ENCODE measurements around the gene P2RY8. TPM values are rescaled to one million over a fixed set of nuclear protein-coding genes. Genes with fewer than 3 reads are reported as not detected.
A peak's percentile ranks its signal among the peaks of the same experiment; 100 is the strongest.
"Not testable (repeated sequence)": the region's sequence is repeated elsewhere in the genome, so short reads cannot be mapped to it uniquely, and the experiment has no call there.

The P2RY8 gene
- total and polyA plus RNA-seq, 3 experiments from 2014 or later: 47.1 to 302 (median 50.1) TPM

DNA sequence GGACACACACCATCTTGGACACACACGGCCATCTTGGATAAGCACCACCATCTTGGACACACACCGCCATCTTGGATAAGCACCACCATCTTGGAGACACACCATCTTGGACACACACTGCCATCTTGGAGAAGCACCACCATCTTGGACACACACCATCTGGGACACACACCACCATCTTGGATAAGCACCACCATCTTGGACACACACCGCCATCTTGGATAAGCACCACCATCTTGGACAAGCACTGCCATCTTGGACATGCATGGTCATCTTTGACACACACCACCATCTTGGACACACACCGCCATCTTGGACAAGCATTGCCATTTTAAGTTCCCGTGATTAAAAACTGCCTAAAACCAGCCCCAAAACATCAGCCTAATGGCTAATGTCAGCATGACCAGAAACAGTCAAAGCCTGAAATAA is 88.4 kb downstream of the P2RY8 start:
- H3K4me1 ChIP-seq (ENCODE audit: insufficient read depth, low read length): peaks cover 27% of the 10 kb centered on the region
- peaks cover 3 to 21% (median 11%) of the 10 kb centered on the region in 5 donors for H3K9me3 Mint-ChIP-seq
- H3K4me1 Mint-ChIP-seq: peaks cover 18 to 46% (median 27%) of the 10 kb centered on the region in 3 donors
- H3K27me3 Mint-ChIP-seq; H3K9me3 ChIP-seq (ENCODE audit: low read length); H3K36me3 ChIP-seq (ENCODE audit: insufficient read depth, low read length); H3K27ac ChIP-seq (ENCODE audit: low read depth, low read length); CTCF ChIA-PET; H3K4me3 ChIP-seq (ENCODE audit: low read length); POLR2A ChIA-PET; H3K27me3 ChIP-seq (ENCODE audit: insufficient read depth, low read length, poor library complexity, severe bottlenecking): not testable (repeated sequence)
- peak overlapping the region in 3 of 8 donors; percentile 19 to 69 (median 37) for H3K27ac Mint-ChIP-seq
- peak in 1 of 5 donors; percentile 46 for DNase-seq
- peaks cover 13 to 41% (median 32%) of the 10 kb centered on the region in 3 donors for H3K36me3 Mint-ChIP-seq
- H3K4me3 Mint-ChIP-seq: peak overlapping the region in 2 of 7 donors; percentile 18 to 47

DNA sequence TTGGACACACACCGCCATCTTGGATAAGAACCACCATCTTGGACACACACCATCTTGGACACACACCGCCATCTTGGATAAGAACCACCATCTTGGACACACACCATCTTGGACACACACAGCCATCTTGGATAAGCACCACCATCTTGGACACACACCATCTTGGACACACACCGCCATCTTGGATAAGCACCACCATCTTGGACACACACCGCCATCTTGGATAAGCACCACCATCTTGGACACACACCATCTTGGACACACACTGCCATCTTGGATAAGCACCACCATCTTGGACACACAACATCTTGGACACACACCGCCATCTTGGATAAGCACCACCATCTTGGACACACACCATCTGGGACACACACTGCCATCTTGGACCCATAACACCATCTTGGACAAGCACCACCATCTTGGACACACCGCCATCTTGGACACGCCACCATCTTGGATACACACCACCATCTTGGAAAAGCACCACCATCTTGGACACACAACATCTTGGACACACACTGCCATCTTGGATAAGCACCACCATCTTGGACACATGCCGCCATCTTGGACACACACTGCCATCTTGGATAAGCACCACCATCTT is 88.9 kb downstream of the P2RY8 start:
- H3K9me3 ChIP-seq (ENCODE audit: low read length); H3K27me3 Mint-ChIP-seq; POLR2A ChIA-PET; H3K27me3 ChIP-seq (ENCODE audit: insufficient read depth, low read length, poor library complexity, severe bottlenecking); H3K36me3 ChIP-seq (ENCODE audit: insufficient read depth, low read length); CTCF ChIA-PET; H3K27ac ChIP-seq (ENCODE audit: low read depth, low read length); H3K4me3 ChIP-seq (ENCODE audit: low read length): not testable (repeated sequence)
- Mint-ChIP-seq H3K27ac (peak overlapping the region in 3 of 8 donors; percentile 19 to 82 (median 66)), H3K4me3 (peak overlapping the region in 1 of 7 donors; percentile 47), H3K9me3 (peaks cover 3 to 21% (median 11%) of the 10 kb centered on the region in 5 donors), H3K4me1 (peaks cover 18 to 45% (median 26%) of the 10 kb centered on the region in 3 donors), H3K36me3 (peaks cover 13 to 42% (median 32%) of the 10 kb centered on the region in 3 donors)
- H3K4me1 ChIP-seq (ENCODE audit: insufficient read depth, low read length): peaks cover 27% of the 10 kb centered on the region
- DNase-seq: peak in 1 of 5 donors; percentile 45

DNA sequence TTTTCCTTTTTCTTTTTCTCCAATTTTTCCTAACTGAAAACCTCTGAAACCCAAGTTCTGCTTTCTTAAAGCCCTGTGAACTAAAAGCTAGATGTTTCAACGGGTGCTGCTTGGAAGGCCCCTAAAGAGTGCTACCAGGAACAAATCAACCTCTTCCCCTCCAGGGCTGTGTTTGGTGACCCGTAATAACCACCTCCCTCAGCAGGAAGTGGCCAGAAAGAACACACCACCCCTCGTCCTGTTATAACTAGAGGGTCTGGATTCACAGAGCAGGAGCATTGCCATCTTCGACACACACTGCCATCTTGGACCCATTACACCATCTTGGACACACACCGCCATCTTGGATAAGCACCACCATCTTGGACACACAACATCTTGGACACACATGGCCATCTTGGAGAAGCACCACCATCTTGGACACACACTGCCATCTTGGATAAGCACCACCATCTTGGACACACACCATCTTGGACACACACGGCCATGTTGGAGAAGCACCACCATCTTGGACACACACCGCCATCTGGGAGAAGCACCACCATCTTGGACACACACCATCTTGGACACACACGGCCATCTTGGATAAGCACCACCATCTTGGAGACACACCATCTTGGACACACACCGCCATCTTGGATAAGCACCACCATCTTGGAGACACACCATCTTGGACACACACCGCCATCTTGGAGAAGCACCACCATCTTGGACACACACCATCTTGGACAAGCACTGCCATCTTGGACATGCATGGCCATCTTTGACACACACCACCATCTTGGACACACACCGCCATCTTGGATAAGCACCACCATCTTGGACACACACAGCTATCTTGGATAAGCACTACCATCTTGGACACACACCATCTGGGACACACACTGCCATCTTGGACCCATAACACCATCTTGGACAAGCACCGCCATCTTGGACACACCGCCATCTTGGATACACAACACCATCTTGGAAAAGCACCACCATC is 89.7 kb downstream of the P2RY8 start:
- DNase-seq: peak in 1 of 5 donors; percentile 53
- H3K27me3 Mint-ChIP-seq; H3K4me3 ChIP-seq (ENCODE audit: low read length); CTCF ChIA-PET; H3K27ac ChIP-seq (ENCODE audit: low read depth, low read length); H3K36me3 ChIP-seq (ENCODE audit: insufficient read depth, low read length); H3K27me3 ChIP-seq (ENCODE audit: insufficient read depth, low read length, poor library complexity, severe bottlenecking); POLR2A ChIA-PET; H3K9me3 ChIP-seq (ENCODE audit: low read length): not testable (repeated sequence)
- peaks cover 15 to 41% (median 20%) of the 10 kb centered on the region in 3 donors for H3K4me1 Mint-ChIP-seq
- H3K4me1 ChIP-seq (ENCODE audit: insufficient read depth, low read length): peaks cover 26% of the 10 kb centered on the region
- H3K36me3 Mint-ChIP-seq: peaks cover 16 to 42% (median 34%) of the 10 kb centered on the region in 3 donors
- H3K9me3 Mint-ChIP-seq: peaks cover 3 to 21% (median 8%) of the 10 kb centered on the region in 5 donors
- peak overlapping the region in 2 of 7 donors; percentile 39 to 54 for H3K4me3 Mint-ChIP-seq
- peak overlapping the region in 4 of 8 donors; percentile 22 to 74 (median 45) for H3K27ac Mint-ChIP-seq

DNA sequence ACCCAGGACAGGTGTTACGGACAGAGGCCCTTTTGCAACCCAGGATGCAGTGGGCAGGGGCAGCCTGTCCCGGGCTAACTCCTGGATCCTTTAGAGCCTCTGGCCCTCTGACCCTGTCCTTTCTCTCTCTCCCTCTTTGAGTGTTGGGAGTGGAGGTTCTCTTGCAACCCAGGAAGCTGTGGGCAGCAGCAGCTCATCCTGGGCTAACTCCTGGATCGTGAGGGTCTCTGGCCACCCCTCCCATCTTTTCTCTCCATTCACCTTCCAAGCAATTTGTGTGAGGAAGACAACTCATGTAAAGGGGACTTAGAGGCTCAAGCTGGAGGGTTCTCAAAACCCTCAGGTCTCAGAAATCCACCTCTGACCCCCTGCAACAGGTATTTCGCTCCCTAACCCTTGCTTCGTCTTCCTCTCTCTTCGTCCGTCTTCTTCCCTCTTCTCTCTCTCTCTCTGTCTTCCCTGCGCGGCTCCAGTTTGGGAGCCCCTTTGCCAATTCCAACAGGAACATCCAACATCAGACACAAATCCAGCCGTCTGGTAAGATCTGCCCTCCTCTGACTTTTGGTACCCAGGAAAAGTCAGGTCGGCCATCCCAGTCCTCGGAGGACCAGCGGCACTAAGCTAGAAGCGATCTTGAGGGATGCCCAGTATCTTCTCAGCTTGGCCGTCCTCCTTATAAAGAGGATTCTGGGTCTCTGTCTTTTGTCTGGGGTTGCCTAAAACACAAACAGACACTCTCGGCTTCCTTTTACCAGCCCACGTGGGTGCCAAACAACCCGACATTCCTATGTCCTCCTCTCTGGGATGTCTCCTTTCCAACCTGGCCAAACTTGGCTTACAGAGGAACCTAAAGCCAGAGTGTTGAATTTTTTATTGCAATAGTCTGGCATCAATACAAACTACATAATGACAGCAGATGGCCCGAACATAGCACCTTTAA is 92.2 kb downstream of the P2RY8 start:
- Histone ChIP-seq H3K4me1 (ENCODE audit: insufficient read depth, low read length) (peaks cover 2% of the 10 kb centered on the region), H3K36me3 (ENCODE audit: insufficient read depth, low read length) (peaks cover 5% of the 10 kb centered on the region), H3K27ac (ENCODE audit: low read depth, low read length) (no peak overlapping the region), H3K4me3 (ENCODE audit: low read length) (no peak overlapping the region), H3K9me3 (ENCODE audit: low read length) (no peaks in the 10 kb centered on the region), H3K27me3 (ENCODE audit: insufficient read depth, low read length, poor library complexity, severe bottlenecking) (no peaks in the 10 kb centered on the region)
- Mint-ChIP-seq H3K27me3 (peaks cover 0 to 3% of the 10 kb centered on the region in 2 donors), H3K36me3 (peaks cover 16 to 42% (median 41%) of the 10 kb centered on the region in 3 donors), H3K27ac (peak overlapping the region in 2 of 8 donors; percentile 2 to 76), H3K9me3 (peaks cover 3 to 21% (median 8%) of the 10 kb centered on the region in 5 donors), H3K4me3 (peak overlapping the region in 1 of 7 donors; percentile 24), H3K4me1 (peaks cover 11 to 37% (median 16%) of the 10 kb centered on the region in 3 donors)
- no peak for DNase-seq
- ChIA-PET CTCF (no interaction called here), POLR2A (no interaction called here)

DNA sequence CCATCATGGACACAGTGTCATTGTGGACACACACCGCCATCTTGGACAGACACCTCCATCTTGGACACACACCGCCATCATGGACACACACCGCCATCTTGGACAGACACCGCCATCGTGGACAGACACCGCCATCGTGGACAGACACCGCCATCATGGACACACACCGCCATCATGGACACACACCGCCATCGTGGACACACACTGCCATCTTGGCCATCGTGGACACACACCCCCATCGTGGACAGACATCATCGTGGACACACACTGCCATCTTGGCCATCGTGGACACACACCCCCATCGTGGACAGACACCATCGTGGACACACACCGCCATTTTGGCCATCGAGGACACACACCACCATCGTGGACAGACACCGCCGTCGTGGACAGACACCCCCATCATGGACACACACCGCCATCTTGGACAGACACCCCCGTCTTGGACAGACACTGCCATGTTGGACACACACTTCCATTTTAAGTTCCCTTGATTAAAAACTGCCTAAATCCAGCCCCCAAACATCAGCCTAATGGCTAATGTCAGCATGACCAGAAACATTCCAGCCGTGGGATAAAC is 93.4 kb downstream of the P2RY8 start:
- Mint-ChIP-seq H3K4me3 (no peak overlapping the region), H3K27me3 (peaks cover 0 to 3% of the 10 kb centered on the region in 2 donors), H3K9me3 (peaks cover 3 to 19% (median 7%) of the 10 kb centered on the region in 5 donors), H3K27ac (peak overlapping the region in 3 of 8 donors; percentile 8 to 64 (median 31)), H3K36me3 (peaks cover 12 to 44% (median 33%) of the 10 kb centered on the region in 3 donors), H3K4me1 (peaks cover 3 to 26% (median 4%) of the 10 kb centered on the region in 3 donors)
- H3K4me3 ChIP-seq (ENCODE audit: low read length): no peak overlapping the region
- H3K9me3 ChIP-seq (ENCODE audit: low read length): no peaks in the 10 kb centered on the region
- no peaks in the 10 kb centered on the region for H3K4me1 ChIP-seq (ENCODE audit: insufficient read depth, low read length)
- H3K36me3 ChIP-seq (ENCODE audit: insufficient read depth, low read length): peaks cover 5% of the 10 kb centered on the region
- no peaks in the 10 kb centered on the region for H3K27me3 ChIP-seq (ENCODE audit: insufficient read depth, low read length, poor library complexity, severe bottlenecking)
- POLR2A ChIA-PET: no interaction called here
- no peak overlapping the region for H3K27ac ChIP-seq (ENCODE audit: low read depth, low read length)
- CTCF ChIA-PET: no interaction called here
- DNase-seq: no peak

DNA sequence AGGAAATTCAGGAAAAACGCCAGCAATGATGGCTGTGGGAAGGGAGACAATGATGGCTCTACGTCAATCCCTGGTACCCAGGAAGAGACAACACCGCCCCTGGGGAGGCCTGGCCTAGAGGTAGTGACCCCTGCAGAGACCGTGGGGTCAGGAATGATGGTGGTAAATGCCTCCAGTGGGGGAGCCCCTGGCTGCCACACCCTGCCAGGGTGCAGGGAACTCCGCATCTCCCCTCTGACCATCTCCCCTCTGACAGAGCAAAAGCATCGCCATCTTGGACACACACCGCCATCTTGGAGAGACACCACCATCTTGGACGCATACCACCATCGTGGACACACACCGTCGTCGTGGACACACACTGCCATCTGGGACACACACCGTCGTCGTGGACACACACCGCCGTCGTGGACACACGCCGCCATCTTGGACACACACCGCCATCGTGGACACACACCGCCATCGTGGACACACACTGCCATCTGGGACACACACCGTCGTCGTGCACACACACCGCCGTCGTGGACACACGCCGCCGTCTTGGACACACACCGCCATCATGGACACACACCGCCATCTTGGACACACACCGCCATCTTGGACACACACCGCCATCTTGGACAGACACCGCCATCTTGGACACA is 94.1 kb downstream of the P2RY8 start:
- Histone ChIP-seq H3K27ac (ENCODE audit: low read depth, low read length) (no peak overlapping the region), H3K27me3 (ENCODE audit: insufficient read depth, low read length, poor library complexity, severe bottlenecking) (no peaks in the 10 kb centered on the region), H3K4me3 (ENCODE audit: low read length) (no peak overlapping the region), H3K4me1 (ENCODE audit: insufficient read depth, low read length) (no peaks in the 10 kb centered on the region), H3K9me3 (ENCODE audit: low read length) (no peaks in the 10 kb centered on the region), H3K36me3 (ENCODE audit: insufficient read depth, low read length) (peaks cover 5% of the 10 kb centered on the region)
- Mint-ChIP-seq H3K4me3 (no peak overlapping the region), H3K36me3 (peaks cover 13 to 50% (median 28%) of the 10 kb centered on the region in 3 donors), H3K9me3 (peaks cover 3 to 14% (median 7%) of the 10 kb centered on the region in 5 donors), H3K27me3 (peaks cover 0 to 3% of the 10 kb centered on the region in 2 donors), H3K27ac (no peak overlapping the region), H3K4me1 (peaks cover 3 to 20% (median 4%) of the 10 kb centered on the region in 3 donors)
- POLR2A ChIA-PET: no interaction called here
- no peak for DNase-seq
- CTCF ChIA-PET: no interaction called here

Data from CD8-positive, alpha-beta memory T cell (primary cell).